Measurements from ENCODE around the gene SOAT1. TPM values are rescaled to one million over a fixed set of nuclear protein-coding genes. Genes with fewer than 3 reads are reported as not detected.

SOAT1 gene
- total and polyA plus RNA-seq, 2 experiments from 2014 or later = 20.8 to 28.9 TPM

- TF ChIP-seq EZH2phosphoT487 (IDR thresholded peaks at IDR 0.05; ENCODE audit: low read depth, severe bottlenecking, unreplicated experiment) (no peak), CTCF (IDR thresholded peaks at IDR 0.05; ENCODE audit: poor library complexity) (no peak), EZH2 (IDR thresholded peaks at IDR 0.05; ENCODE audit: borderline replicate concordance) (no peak)
- no peak overlapping the region for H2AFZ ChIP-seq
- no peak overlapping the region for H3K4me3 ChIP-seq
- H3K36me3 ChIP-seq (replicated peaks; ENCODE audit: insufficient read depth, low read depth) = no peaks in the 10 kb centered on the region
- H3K9me2 ChIP-seq (replicated peaks; ENCODE audit: insufficient read depth) = no peaks in the 10 kb centered on the region
- H3K27ac ChIP-seq = no peak overlapping the region
- DNase-seq (ENCODE audit: low spot score) = no peak
- peaks cover 2% of the 10 kb centered on the region for H3K79me2 ChIP-seq
- 57% methylated on average over 3 of the region's 3 CpGs for WGBS (ENCODE audit: low lambda C conversion rate, missing lambda C conversion rate)
- no peaks in the 10 kb centered on the region for H3K27me3 ChIP-seq
- H3K9me3 ChIP-seq (ENCODE audit: low read depth) = no peaks in the 10 kb centered on the region
- no peaks in the 10 kb centered on the region for H3K4me1 ChIP-seq (ENCODE audit: insufficient read depth)
- H3K4me2 ChIP-seq = no peak overlapping the region
- H4K20me1 ChIP-seq (ENCODE audit: insufficient read depth, poor library complexity, severe bottlenecking) = no peaks in the 10 kb centered on the region
Measured at GRCh38 chr1:179327679-179328078, 34.1 kb downstream of the SOAT1 start.

GRCh38 chr1:179329862-179330261 is 36.3 kb downstream of the SOAT1 start:
- Histone ChIP-seq H3K4me2 (no peak overlapping the region), H4K20me1 (ENCODE audit: insufficient read depth, poor library complexity, severe bottlenecking) (no peaks in the 10 kb centered on the region), H3K36me3 (replicated peaks; ENCODE audit: insufficient read depth, low read depth) (no peaks in the 10 kb centered on the region), H3K4me3 (no peak overlapping the region), H3K9me3 (ENCODE audit: low read depth) (no peaks in the 10 kb centered on the region), H3K9me2 (replicated peaks; ENCODE audit: insufficient read depth) (no peaks in the 10 kb centered on the region), H3K4me1 (ENCODE audit: insufficient read depth) (no peaks in the 10 kb centered on the region), H3K27me3 (no peaks in the 10 kb centered on the region), H3K79me2 (peaks cover 2% of the 10 kb centered on the region), H2AFZ (no peak overlapping the region), H3K27ac (no peak overlapping the region)
- TF ChIP-seq CTCF (IDR thresholded peaks at IDR 0.05; ENCODE audit: poor library complexity) (no peak), EZH2 (IDR thresholded peaks at IDR 0.05; ENCODE audit: borderline replicate concordance) (no peak), EZH2phosphoT487 (IDR thresholded peaks at IDR 0.05; ENCODE audit: low read depth, severe bottlenecking, unreplicated experiment) (no peak)
- WGBS (ENCODE audit: low lambda C conversion rate, missing lambda C conversion rate) = 88% methylated on average over 2 of the region's 2 CpGs
- no peak for DNase-seq (ENCODE audit: low spot score)

- Histone ChIP-seq H3K36me3 (replicated peaks; ENCODE audit: insufficient read depth, low read depth) (no peaks in the 10 kb centered on the region), H4K20me1 (ENCODE audit: insufficient read depth, poor library complexity, severe bottlenecking) (no peaks in the 10 kb centered on the region), H3K4me3 (no peak overlapping the region), H3K9me3 (ENCODE audit: low read depth) (no peaks in the 10 kb centered on the region), H3K27ac (no peak overlapping the region), H3K4me2 (no peak overlapping the region), H2AFZ (no peak overlapping the region), H3K9me2 (replicated peaks; ENCODE audit: insufficient read depth) (no peaks in the 10 kb centered on the region), H3K4me1 (ENCODE audit: insufficient read depth) (no peaks in the 10 kb centered on the region), H3K27me3 (no peaks in the 10 kb centered on the region), H3K79me2 (no peaks in the 10 kb centered on the region)
- no peak for DNase-seq (ENCODE audit: low spot score)
- TF ChIP-seq EZH2 (IDR thresholded peaks at IDR 0.05; ENCODE audit: borderline replicate concordance) = no peak
- no peak for TF ChIP-seq CTCF (IDR thresholded peaks at IDR 0.05; ENCODE audit: poor library complexity)
- TF ChIP-seq EZH2phosphoT487 (IDR thresholded peaks at IDR 0.05; ENCODE audit: low read depth, severe bottlenecking, unreplicated experiment) = no peak
- WGBS (ENCODE audit: low lambda C conversion rate, missing lambda C conversion rate) = 96% methylated on average over 4 of the region's 4 CpGs
Measured at GRCh38 chr1:179334440-179334839, 40.8 kb downstream of the SOAT1 start.

- no peaks in the 10 kb centered on the region for H3K9me2 ChIP-seq (replicated peaks; ENCODE audit: insufficient read depth)
- no peaks in the 10 kb centered on the region for H3K4me1 ChIP-seq (ENCODE audit: insufficient read depth)
- no peak overlapping the region for H3K4me2 ChIP-seq
- H3K79me2 ChIP-seq = no peaks in the 10 kb centered on the region
- no peak for TF ChIP-seq EZH2phosphoT487 (IDR thresholded peaks at IDR 0.05; ENCODE audit: low read depth, severe bottlenecking, unreplicated experiment)
- no peak for TF ChIP-seq CTCF (IDR thresholded peaks at IDR 0.05; ENCODE audit: poor library complexity)
- TF ChIP-seq EZH2 (IDR thresholded peaks at IDR 0.05; ENCODE audit: borderline replicate concordance) = no peak
- H4K20me1 ChIP-seq (ENCODE audit: insufficient read depth, poor library complexity, severe bottlenecking) = no peaks in the 10 kb centered on the region
- no peaks in the 10 kb centered on the region for H3K9me3 ChIP-seq (ENCODE audit: low read depth)
- H3K4me3 ChIP-seq = no peak overlapping the region
- H3K27ac ChIP-seq = no peak overlapping the region
- H3K36me3 ChIP-seq (replicated peaks; ENCODE audit: insufficient read depth, low read depth) = no peaks in the 10 kb centered on the region
- WGBS (ENCODE audit: low lambda C conversion rate, missing lambda C conversion rate) = 89% methylated on average over 2 of the region's 2 CpGs
- H2AFZ ChIP-seq = no peak overlapping the region
- no peaks in the 10 kb centered on the region for H3K27me3 ChIP-seq
- peak; percentile 25 for DNase-seq (ENCODE audit: low spot score)
Measured at GRCh38 chr1:179337288-179337687, 43.7 kb downstream of the SOAT1 start.

Measured in hepatocyte (in vitro differentiated cells).